Pericardium fibroblast (primary cell): Measurements from ENCODE around the gene OR10A4. TPM values are rescaled to one million over a fixed set of nuclear protein-coding genes. Genes with fewer than 3 reads are reported as not detected.

ENCODE experiments used
- total RNA-seq: library from RNA; depleted of rRNA; stranded (reverse); fragments of >200 nt; gene quantifications from 2 replicates; pipeline ENCODE4 v1.2.3, GENCODE V29; 2015

Gene OR10A4, protein sequence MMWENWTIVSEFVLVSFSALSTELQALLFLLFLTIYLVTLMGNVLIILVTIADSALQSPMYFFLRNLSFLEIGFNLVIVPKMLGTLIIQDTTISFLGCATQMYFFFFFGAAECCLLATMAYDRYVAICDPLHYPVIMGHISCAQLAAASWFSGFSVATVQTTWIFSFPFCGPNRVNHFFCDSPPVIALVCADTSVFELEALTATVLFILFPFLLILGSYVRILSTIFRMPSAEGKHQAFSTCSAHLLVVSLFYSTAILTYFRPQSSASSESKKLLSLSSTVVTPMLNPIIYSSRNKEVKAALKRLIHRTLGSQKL
- total RNA-seq, result not detected in 2 replicates

DNA sequence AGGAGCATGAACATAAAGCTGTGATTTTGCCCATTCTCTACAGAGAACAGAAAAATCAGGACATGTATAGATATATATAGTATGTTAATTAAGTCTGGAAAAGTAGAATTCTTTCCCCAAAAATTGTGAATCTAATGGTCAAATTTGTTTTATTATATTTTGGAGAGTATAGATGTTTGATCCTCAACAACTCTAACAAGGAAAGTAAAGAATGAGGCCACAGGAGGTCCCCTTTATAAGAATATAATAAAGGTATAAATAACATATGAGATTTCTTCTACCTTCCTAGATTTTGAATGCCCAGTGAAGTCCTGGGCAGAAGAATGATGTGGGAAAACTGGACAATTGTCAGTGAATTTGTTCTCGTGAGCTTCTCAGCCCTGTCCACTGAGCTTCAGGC is at the start of gene OR10A4:
Gene OR10A4 (plus strand): TSS at position 301 of the 400 bp plus-strand sequence. CDS start 23 bp downstream, at position 324.

DNA sequence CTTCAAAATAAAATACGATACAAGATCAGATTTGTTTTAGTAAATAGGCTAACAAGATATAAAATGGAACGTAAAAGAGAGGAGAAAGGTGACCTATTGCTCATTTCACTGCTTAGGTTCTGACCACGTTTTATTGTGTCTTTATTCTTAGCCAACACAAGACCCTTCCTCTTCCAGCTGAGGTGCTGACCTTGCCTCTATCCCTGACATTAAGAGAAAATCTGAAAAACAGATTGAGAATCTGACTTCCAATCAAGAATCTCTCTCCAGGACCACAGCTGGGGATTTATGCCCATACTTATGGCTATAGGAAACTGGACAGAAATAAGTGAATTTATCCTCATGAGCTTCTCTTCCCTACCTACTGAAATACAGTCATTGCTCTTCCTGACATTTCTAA is 31.0 kb upstream of the OR10A4 start, which contains the start of gene OR10A5:
Gene OR10A5 (plus strand): TSS at position 301 of the 400 bp plus-strand sequence. CDS start 0 bp downstream, at position 301.

DNA sequence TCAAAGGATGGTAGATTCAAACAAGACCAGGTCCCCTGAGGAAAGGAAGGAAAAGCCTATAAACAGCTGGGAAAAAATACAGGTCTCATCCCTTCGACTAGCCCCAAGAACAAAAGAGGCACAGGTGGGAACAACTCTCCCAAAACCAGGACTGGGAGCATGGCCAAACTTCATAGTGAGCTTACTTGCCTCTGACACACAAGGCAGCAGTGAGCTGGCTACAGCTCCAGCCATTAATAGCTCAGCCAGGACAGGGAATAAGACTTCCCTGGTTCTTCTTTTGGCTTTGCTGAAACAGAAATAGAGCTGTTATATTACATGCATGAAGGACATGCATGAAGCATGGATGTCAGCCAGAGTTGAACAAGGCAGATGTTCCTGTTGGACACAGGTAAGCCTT is 13.5 kb upstream of the OR10A4 start, which contains the start of gene OR10A2:
Gene OR10A2 (plus strand): TSS at position 97 of the 400 bp plus-strand sequence. CDS start 6,698 bp downstream, outside the sequence.

DNA sequence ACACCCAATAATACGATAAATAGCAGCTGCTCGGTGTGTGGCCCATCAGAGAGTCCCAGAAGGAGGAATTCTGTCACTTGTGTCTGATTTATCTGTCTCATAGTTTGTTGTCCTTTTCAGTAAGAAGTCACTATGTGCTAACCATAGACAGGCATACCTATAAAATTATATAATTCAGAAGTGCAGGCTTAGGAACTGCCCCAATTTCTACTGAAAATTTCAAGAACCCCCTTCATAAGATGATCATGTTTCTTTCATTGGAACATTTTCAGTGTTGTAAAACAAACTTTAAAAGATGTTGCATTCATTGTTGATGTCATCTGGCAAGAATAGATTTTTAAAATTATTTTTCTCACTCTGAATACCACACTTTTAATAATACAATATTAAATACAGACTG is 16.0 kb downstream of the OR10A4 start, which contains the start of gene OR2D2:
Gene OR2D2 (minus strand): TSS at position 101 of the 400 bp plus-strand sequence. CDS start 0 bp downstream, at position 101.

DNA sequence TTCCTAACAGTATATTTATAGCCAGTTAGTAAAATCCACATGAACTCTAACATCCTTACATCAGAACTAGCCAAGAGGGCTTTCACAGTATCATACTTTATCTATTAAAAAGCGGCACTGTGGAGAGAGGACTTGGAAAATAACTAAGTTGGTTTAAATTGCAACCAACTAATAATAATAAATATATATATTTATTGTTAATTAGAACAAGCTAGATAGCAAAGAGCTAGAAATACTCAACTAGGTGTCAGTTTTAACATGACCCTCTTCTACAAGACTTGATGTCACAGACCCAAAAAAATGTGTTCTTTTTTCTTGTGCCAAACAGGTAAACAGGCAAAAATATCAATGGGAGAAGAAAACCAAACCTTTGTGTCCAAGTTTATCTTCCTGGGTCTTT is 44.3 kb downstream of the OR10A4 start, which contains the start of gene OR2D3:
Gene OR2D3 (plus strand): TSS at position 301 of the 400 bp plus-strand sequence. CDS start 0 bp downstream, at position 301.

DNA sequence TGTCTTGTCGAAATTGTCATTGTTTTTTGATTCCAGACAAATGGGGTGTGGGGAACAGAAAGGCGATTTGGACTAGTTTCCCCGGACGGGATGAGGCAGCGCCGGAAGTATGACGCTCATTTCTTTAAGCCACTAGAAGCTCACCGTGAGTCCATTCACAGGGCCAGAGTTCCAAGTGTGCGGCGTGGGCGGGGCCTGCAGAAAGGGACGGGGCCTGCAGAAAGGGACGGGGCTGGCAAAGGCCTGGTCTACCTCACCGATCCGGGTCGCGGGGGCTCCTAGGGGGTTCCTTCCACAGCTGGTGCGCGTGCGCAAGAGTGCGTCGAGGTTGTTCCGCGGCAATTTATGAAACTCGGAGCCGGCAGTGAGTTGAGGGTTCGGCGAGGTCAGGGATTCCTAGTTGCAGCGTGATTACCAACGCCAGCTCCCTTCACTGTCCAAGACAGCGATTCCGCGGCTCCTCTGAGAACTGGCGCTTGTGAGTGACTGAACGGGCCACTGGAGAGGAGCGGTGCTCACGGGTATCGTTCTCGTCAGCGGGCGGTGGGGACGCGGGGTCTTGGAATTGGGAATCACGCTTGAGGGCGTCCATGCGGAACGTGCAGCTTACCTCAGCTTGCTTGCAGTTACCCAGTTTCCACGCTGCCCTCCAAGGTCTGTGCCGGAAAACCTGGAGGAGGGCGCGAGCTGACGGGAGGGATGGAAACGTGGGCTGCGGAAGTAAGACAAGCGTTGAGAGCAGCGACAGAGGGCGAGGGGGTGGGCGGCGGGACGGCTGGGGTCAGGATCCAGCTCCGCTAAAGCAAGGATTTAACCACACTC is 50.0 kb downstream of the OR10A4 start, which contains the start of gene ZNF215:
Gene ZNF215 (plus strand): TSS at position 219 of the 822 bp plus-strand sequence. CDS start 5,847 bp downstream, outside the sequence.

Other genes starting within 250 kb of the OR10A4 start
- 2.3 TPM in 2 replicates for gene DCHS1, start 220.8 kb upstream of the OR10A4 start, total RNA-seq
- gene MRPL17, start 193.3 kb upstream of the OR10A4 start, total RNA-seq, result 25.2 and 44.6 TPM in 2 replicates
- gene OR2AG2, start 104.6 kb upstream of the OR10A4 start, total RNA-seq, result not detected in 2 replicates
- not detected in 2 replicates for gene OR2AG1, start 93.6 kb upstream of the OR10A4 start, total RNA-seq
- not detected in 2 replicates for gene OR6A2, start 76.9 kb upstream of the OR10A4 start, total RNA-seq
- not detected in 2 replicates for gene OR10A5, start 30.9 kb upstream of the OR10A4 start, total RNA-seq
- not detected in 2 replicates for gene OR10A2, start 13.6 kb upstream of the OR10A4 start, total RNA-seq
- gene OR2D2, start 15.9 kb downstream of the OR10A4 start, total RNA-seq, result 3.1 TPM in 1 of 2 replicates, not detected in the other
- gene OR2D3, start 44.4 kb downstream of the OR10A4 start, total RNA-seq, result not detected in 2 replicates
- 1.5 and 2.5 TPM in 2 replicates for gene ZNF215, start 49.8 kb downstream of the OR10A4 start, total RNA-seq
- gene ZNF214, start 143.7 kb downstream of the OR10A4 start, total RNA-seq, result 0.70 and 2.0 TPM in 2 replicates
- gene NLRP14, start 143.9 kb downstream of the OR10A4 start, total RNA-seq, result not detected in 2 replicates
- gene RBMXL2, start 212.4 kb downstream of the OR10A4 start, total RNA-seq, result not detected in 2 replicates